ENCODE measurements around the gene CHMP2A. TPM values are rescaled to one million over a fixed set of nuclear protein-coding genes. Genes with fewer than 3 reads are reported as not detected.

Gene CHMP2A
- polyA plus RNA-seq (2013, experiment 1 of 2), result 60.7 TPM
- 80.1 TPM for polyA plus RNA-seq (2013, experiment 2 of 2)

- peaks cover 42% of the 10 kb centered on the region for H3K36me3 ChIP-seq (ENCODE audit: insufficient read depth, low read length)
- no peaks in the 10 kb centered on the region for H3K27me3 ChIP-seq (ENCODE audit: insufficient read depth, low read length)
- 2% methylated on average over 69 of the region's 69 CpGs for WGBS
- no peaks in the 10 kb centered on the region for H3K4me1 ChIP-seq (ENCODE audit: insufficient read depth, low read length)
- peak within 1 kb of the TSS; percentile 84 for H3K9ac ChIP-seq (ENCODE audit: low read depth, low read length)
- no peaks in the 10 kb centered on the region for H3K9me3 ChIP-seq (ENCODE audit: insufficient read depth, low read depth, low read length)
- peak within 1 kb of the TSS; percentile 78 for H3K4me3 ChIP-seq (ENCODE audit: low read length)
- peak within 1 kb of the TSS; percentile 95 for H3K27ac ChIP-seq (ENCODE audit: low read depth, low read length)
Observed at GRCh38 chr19:58554494-58555368, at the start of gene CHMP2A. TSS of gene CHMP2A (minus strand) at chr19:58555105. CDS start at chr19:58554212, 893 bp downstream.

GRCh38 chr19:58586133-58586765, 31.3 kb upstream of the CHMP2A start:
- H3K27ac ChIP-seq (ENCODE audit: low read depth, low read length), result no peak overlapping the region
- 95% methylated on average over 4 of the region's 4 CpGs for WGBS
- peaks cover 18% of the 10 kb centered on the region; the same call in 1 of the 2 replicates for H3K36me3 ChIP-seq (ENCODE audit: insufficient read depth, low read length)
- no peak overlapping the region for H3K9ac ChIP-seq (ENCODE audit: low read depth, low read length)
- H3K9me3 ChIP-seq (ENCODE audit: insufficient read depth, low read depth, low read length), result no peaks in the 10 kb centered on the region
- no peak overlapping the region for H3K4me3 ChIP-seq (ENCODE audit: low read length)
- H3K27me3 ChIP-seq (ENCODE audit: insufficient read depth, low read length), result no peaks in the 10 kb centered on the region
- H3K4me1 ChIP-seq (ENCODE audit: insufficient read depth, low read length), result no peaks in the 10 kb centered on the region

GRCh38 chr19:58585442-58586132, 30.7 kb upstream of the CHMP2A start:
- H3K27ac ChIP-seq (ENCODE audit: low read depth, low read length), result no peak overlapping the region
- no peaks in the 10 kb centered on the region for H3K27me3 ChIP-seq (ENCODE audit: insufficient read depth, low read length)
- no peak overlapping the region for H3K9ac ChIP-seq (ENCODE audit: low read depth, low read length)
- 73% methylated on average over 5 of the region's 6 CpGs for WGBS
- no peaks in the 10 kb centered on the region for H3K9me3 ChIP-seq (ENCODE audit: insufficient read depth, low read depth, low read length)
- no peak overlapping the region for H3K4me3 ChIP-seq (ENCODE audit: low read length)
- peaks cover 18% of the 10 kb centered on the region; the same call in 1 of the 2 replicates for H3K36me3 ChIP-seq (ENCODE audit: insufficient read depth, low read length)
- H3K4me1 ChIP-seq (ENCODE audit: insufficient read depth, low read length), result no peaks in the 10 kb centered on the region

- 92% methylated on average over 7 of the region's 9 CpGs for WGBS
Observed at GRCh38 chr19:58584498-58585441, 29.9 kb upstream of the CHMP2A start.

GRCh38 chr19:58582985-58583384, 28.1 kb upstream of the CHMP2A start:
- peaks cover 18% of the 10 kb centered on the region; the same call in 1 of the 2 replicates for H3K36me3 ChIP-seq (ENCODE audit: insufficient read depth, low read length)
- H3K27me3 ChIP-seq (ENCODE audit: insufficient read depth, low read length), result no peaks in the 10 kb centered on the region
- H3K4me1 ChIP-seq (ENCODE audit: insufficient read depth, low read length), result no peaks in the 10 kb centered on the region
- H3K9ac ChIP-seq (ENCODE audit: low read depth, low read length), result no peak overlapping the region
- H3K27ac ChIP-seq (ENCODE audit: low read depth, low read length), result no peak overlapping the region
- no peaks in the 10 kb centered on the region for H3K9me3 ChIP-seq (ENCODE audit: insufficient read depth, low read depth, low read length)
- no peak overlapping the region for H3K4me3 ChIP-seq (ENCODE audit: low read length)
- 95% methylated on average over 6 of the region's 6 CpGs for WGBS

More at GRCh38 chr19:58584498-58585441, 29.9 kb upstream of the CHMP2A start:
- Histone ChIP-seq H3K4me1 (ENCODE audit: insufficient read depth, low read length) (no peaks in the 10 kb centered on the region), H3K36me3 (ENCODE audit: insufficient read depth, low read length) (peaks cover 18% of the 10 kb centered on the region; the same call in 1 of the 2 replicates), H3K9me3 (ENCODE audit: insufficient read depth, low read depth, low read length) (no peaks in the 10 kb centered on the region), H3K4me3 (ENCODE audit: low read length) (no peak overlapping the region), H3K27ac (ENCODE audit: low read depth, low read length) (no peak overlapping the region), H3K27me3 (ENCODE audit: insufficient read depth, low read length) (no peaks in the 10 kb centered on the region), H3K9ac (ENCODE audit: low read depth, low read length) (no peak overlapping the region)

- H3K27ac ChIP-seq (ENCODE audit: low read depth, low read length), result no peak overlapping the region
Observed at GRCh38 chr19:58581227-58582141, 26.6 kb upstream of the CHMP2A start.

GRCh38 chr19:58579473-58580142, 24.7 kb upstream of the CHMP2A start:
- H3K27me3 ChIP-seq (ENCODE audit: insufficient read depth, low read length), result no peaks in the 10 kb centered on the region
- 89% methylated on average over 7 of the region's 8 CpGs for WGBS
- H3K4me1 ChIP-seq (ENCODE audit: insufficient read depth, low read length), result no peaks in the 10 kb centered on the region
- H3K9ac ChIP-seq (ENCODE audit: low read depth, low read length), result no peak overlapping the region
- H3K4me3 ChIP-seq (ENCODE audit: low read length), result no peak overlapping the region
- peaks cover 18% of the 10 kb centered on the region; the same call in 1 of the 2 replicates for H3K36me3 ChIP-seq (ENCODE audit: insufficient read depth, low read length)
- no peak overlapping the region for H3K27ac ChIP-seq (ENCODE audit: low read depth, low read length)
- H3K9me3 ChIP-seq (ENCODE audit: insufficient read depth, low read depth, low read length), result no peaks in the 10 kb centered on the region

More at GRCh38 chr19:58581227-58582141, 26.6 kb upstream of the CHMP2A start:
- Histone ChIP-seq H3K9ac (ENCODE audit: low read depth, low read length) (no peak overlapping the region), H3K36me3 (ENCODE audit: insufficient read depth, low read length) (peaks cover 18% of the 10 kb centered on the region; the same call in 1 of the 2 replicates), H3K9me3 (ENCODE audit: insufficient read depth, low read depth, low read length) (no peaks in the 10 kb centered on the region), H3K4me1 (ENCODE audit: insufficient read depth, low read length) (no peaks in the 10 kb centered on the region), H3K4me3 (ENCODE audit: low read length) (no peak overlapping the region), H3K27me3 (ENCODE audit: insufficient read depth, low read length) (no peaks in the 10 kb centered on the region)
- WGBS, result 71% methylated on average over 62 of the region's 62 CpGs

- 95% methylated on average over 11 of the region's 11 CpGs for WGBS
- H3K9me3 ChIP-seq (ENCODE audit: insufficient read depth, low read depth, low read length), result no peaks in the 10 kb centered on the region
- no peak overlapping the region for H3K27ac ChIP-seq (ENCODE audit: low read depth, low read length)
- no peaks in the 10 kb centered on the region for H3K4me1 ChIP-seq (ENCODE audit: insufficient read depth, low read length)
- H3K27me3 ChIP-seq (ENCODE audit: insufficient read depth, low read length), result no peaks in the 10 kb centered on the region
- no peak overlapping the region for H3K4me3 ChIP-seq (ENCODE audit: low read length)
- H3K9ac ChIP-seq (ENCODE audit: low read depth, low read length), result no peak overlapping the region
- H3K36me3 ChIP-seq (ENCODE audit: insufficient read depth, low read length), result peaks cover 15% of the 10 kb centered on the region; the same call in 1 of the 2 replicates
Observed at GRCh38 chr19:58578012-58578925, 23.4 kb upstream of the CHMP2A start.
